Measurements from ENCODE around the gene DNAH6. TPM values are rescaled to one million over a fixed set of nuclear protein-coding genes. Genes with fewer than 3 reads are reported as not detected.

The DNAH6 gene
- total RNA-seq, 1 experiment from 2014 or later: 1.6 TPM

- Histone ChIP-seq H3K36me3 (ENCODE audit: control insufficient read depth in 1 of 2, insufficient read depth in 2 of 2, low read length in 2 of 2) (no peaks in the 10 kb centered on the region), H3K4me2 (ENCODE audit: low read length) (no peak overlapping the region), H4K20me1 (ENCODE audit: insufficient read depth) (no peaks in the 10 kb centered on the region), H3K9me3 (ENCODE audit: control insufficient read depth in 1 of 2, insufficient read depth in 1 of 2, low read depth in 1 of 2, low read length in 2 of 2) (no peaks in the 10 kb centered on the region), H3K4me1 (ENCODE audit: control insufficient read depth in 1 of 2, insufficient read depth in 2 of 2, low read length in 2 of 2) (no peaks in the 10 kb centered on the region), H3K4me3 (replicated peaks in 1 of 2; ENCODE audit: low read depth in 1 of 2, low read length in 2 of 2) (no peak overlapping the region), H2AFZ (ENCODE audit: low read depth, low read length, poor library complexity, severe bottlenecking) (no peak overlapping the region), H3K9me2 (ENCODE audit: insufficient read depth) (no peaks in the 10 kb centered on the region), H3K9ac (ENCODE audit: low read length) (no peak overlapping the region), H3K27ac (ENCODE audit: low read depth, low read length) (no peak overlapping the region), H3K27me3 (ENCODE audit: insufficient read depth, low read length) (no peaks in the 10 kb centered on the region), H3K79me2 (ENCODE audit: insufficient read depth, low read length) (no peaks in the 10 kb centered on the region)
- CTCF ChIA-PET: no interaction called here
- RAD21 ChIA-PET (ENCODE audit: low non-redundant PET in 1 of 2, low total read pairs in 2 of 2, uncharacterized antibody in 2 of 2, unreplicated experiment in 2 of 2): no interaction called here
- DNase-seq (ENCODE audit: low read depth, low spot score) (no peak), ATAC-seq (no peak)
- intact Hi-C loops (cut with micrococcal nuclease): no loop called here
- POLR2A ChIA-PET: no interaction called here
- no peak for TF ChIP-seq ZNF274 (IDR thresholded peaks at IDR 0.05; ENCODE audit: low read depth, low read length)
- TF ChIP-seq TCF7L2 (IDR thresholded peaks at IDR 0.05; ENCODE audit: borderline replicate concordance, extremely low read depth, insufficient read depth, insufficient read length): no peak
- no peak for TF ChIP-seq ELF1 (IDR thresholded peaks at IDR 0.05; ENCODE audit: borderline replicate concordance, low read depth)
- TF ChIP-seq REST (IDR thresholded peaks at IDR 0.05; ENCODE audit: low read depth): no peak
- no peak for TF ChIP-seq EZH2 (IDR thresholded peaks at IDR 0.05)
- TF ChIP-seq ATF3 (IDR thresholded peaks at IDR 0.05): no peak
- TF ChIP-seq SIN3A (IDR thresholded peaks at IDR 0.05; ENCODE audit: low read depth): no peak
- no peak for TF ChIP-seq SP1 (IDR thresholded peaks at IDR 0.05; ENCODE audit: low read depth)
- TF ChIP-seq POLR2AphosphoS5 (IDR thresholded peaks at IDR 0.05; ENCODE audit: low read depth, low read length): no peak
- TF ChIP-seq ZBTB33 (IDR thresholded peaks at IDR 0.05; ENCODE audit: extremely low read depth, insufficient replicate concordance, low read length): no peak
- TF ChIP-seq POLR2A (IDR thresholded peaks at IDR 0.05; ENCODE audit: borderline replicate concordance, extremely low read depth, insufficient read depth, insufficient read length): no peak
- TF ChIP-seq RAD21 (IDR thresholded peaks at IDR 0.05; ENCODE audit: low read depth): no peak
- no peak for TF ChIP-seq EZH2phosphoT487 (IDR thresholded peaks at IDR 0.05; ENCODE audit: borderline replicate concordance)
- no peak for TF ChIP-seq EGR1 (IDR thresholded peaks at IDR 0.05; ENCODE audit: low read depth)
- TF ChIP-seq MAX (IDR thresholded peaks at IDR 0.05): no peak
- no peak for TF ChIP-seq CTCF (IDR thresholded peaks at IDR 0.05 in 2 of 3, conservative IDR thresholded peaks at IDR 0.05 in 1 of 3; ENCODE audit: borderline replicate concordance in 1 of 3, insufficient read depth in 1 of 3, low read depth in 2 of 3, low read length in 2 of 3)
- TF ChIP-seq SRF (IDR thresholded peaks at IDR 0.05; ENCODE audit: low read depth): no peak
- BruUV-seq (replicated peaks): no TSS peak
Observed at GRCh38 chr2:84539729-84540128, 23.4 kb downstream of the DNAH6 start.
